Omental fat pad (tissue), 4 donors: ENCODE measurements around the gene BHLHA15. TPM values are rescaled to one million over a fixed set of nuclear protein-coding genes. Genes with fewer than 3 reads are reported as not detected.

Source experiments
- ATAC-seq: fragments of 150-250 bp; one replicate; pipeline ENCODE4 v1.9.1; 2016; ENCODE audit warnings: mild to moderate bottlenecking, moderate library complexity; ENCODE audit not compliant: low FRiP score
- DNase-seq: peaks from one replicate; pipeline ENCODE4 v3.0.0-alpha.2; 2019; ENCODE audit warnings: low spot score
- CTCF ChIP-seq, 3 donors: fragments of 450-650 bp; IDR thresholded peaks; one replicate each; pipeline ENCODE4 v1.5.1; 2016 to 2017; ENCODE audit warnings: antibody characterized with exemption in 3 of 3, mild to moderate bottlenecking in 3 of 3, moderate library complexity in 2 of 3
- total RNA-seq, 4 donors: library from RNA; depleted of rRNA; stranded (reverse); fragments of >200 nt; gene quantifications; one replicate each; pipeline ENCODE4 v1.1.0, GENCODE V29; 2016

BHLHA15 gene
- total RNA-seq, 4 donors from 2014 or later = 1.5 to 3.5 TPM; not detected in 2

GRCh38 chr7:98167653-98168052 is 43.6 kb upstream of the BHLHA15 start:
- no peak for TF ChIP-seq CTCF (IDR thresholded peaks at IDR 0.05)
- ATAC-seq = no peak
- DNase-seq = no peak

DNA sequence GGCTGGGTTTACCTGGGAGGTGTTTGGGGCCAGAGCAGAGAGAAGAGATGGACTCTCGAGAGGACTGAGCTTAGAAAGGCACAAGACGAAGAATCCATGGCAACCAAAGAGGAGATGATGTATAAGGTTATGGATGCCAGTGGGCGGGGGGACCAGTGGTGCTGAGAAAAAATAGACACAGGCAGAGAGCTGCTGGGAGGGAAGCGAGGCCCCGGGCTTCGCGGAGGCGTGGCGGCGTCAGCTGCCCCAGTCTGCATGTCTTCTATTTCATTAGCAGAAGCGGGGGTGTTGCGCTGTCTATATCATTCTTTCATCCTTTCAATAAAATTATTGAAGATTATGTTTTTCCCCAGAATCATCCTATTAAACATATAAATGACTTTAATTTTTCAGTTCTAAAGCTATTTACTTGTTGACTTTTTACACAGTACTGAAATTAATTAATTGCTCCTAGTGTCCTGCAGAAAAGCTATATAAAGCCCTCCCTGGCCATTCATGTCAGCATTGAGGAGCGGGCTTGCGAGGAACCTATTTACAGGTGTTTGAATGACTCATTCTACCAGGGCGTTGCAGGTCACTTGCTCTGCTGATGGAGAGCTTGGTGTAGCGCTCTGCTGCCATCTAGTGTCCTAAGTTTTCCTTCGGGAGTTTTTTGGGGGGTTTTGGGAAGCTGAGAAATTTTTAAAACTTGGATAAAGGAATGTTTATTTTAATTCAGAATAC is 42.9 kb upstream of the BHLHA15 start:
- ATAC-seq (peak; percentile 35), DNase-seq (no peak)
- no peak for TF ChIP-seq CTCF (IDR thresholded peaks at IDR 0.05)

GRCh38 chr7:98168904-98169621 is 42.2 kb upstream of the BHLHA15 start:
- ATAC-seq = no peak
- TF ChIP-seq CTCF (IDR thresholded peaks at IDR 0.05) = no peak
- no peak for DNase-seq

DNA sequence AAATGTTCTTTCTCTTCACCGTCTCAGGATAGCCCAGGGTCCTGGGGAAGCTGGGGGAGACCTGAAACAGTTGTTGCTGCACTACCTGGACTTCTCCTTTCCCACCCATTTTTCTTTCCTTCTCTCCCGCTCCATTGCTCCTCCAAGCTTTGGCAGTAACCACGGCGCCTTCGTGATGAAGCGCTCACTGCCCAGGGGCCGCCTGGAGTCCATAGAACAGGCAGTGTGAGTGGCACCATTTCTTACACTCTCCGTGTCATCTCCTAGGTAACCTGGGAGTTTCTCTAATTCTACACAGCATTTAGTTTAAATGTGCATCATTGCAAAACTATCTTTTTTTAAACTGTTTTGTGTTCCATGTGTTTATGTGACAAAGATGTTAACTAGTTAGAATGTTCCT is 40.3 kb upstream of the BHLHA15 start:
- ATAC-seq (no peak), DNase-seq (no peak)
- TF ChIP-seq CTCF (IDR thresholded peaks at IDR 0.05) = no peak

DNA sequence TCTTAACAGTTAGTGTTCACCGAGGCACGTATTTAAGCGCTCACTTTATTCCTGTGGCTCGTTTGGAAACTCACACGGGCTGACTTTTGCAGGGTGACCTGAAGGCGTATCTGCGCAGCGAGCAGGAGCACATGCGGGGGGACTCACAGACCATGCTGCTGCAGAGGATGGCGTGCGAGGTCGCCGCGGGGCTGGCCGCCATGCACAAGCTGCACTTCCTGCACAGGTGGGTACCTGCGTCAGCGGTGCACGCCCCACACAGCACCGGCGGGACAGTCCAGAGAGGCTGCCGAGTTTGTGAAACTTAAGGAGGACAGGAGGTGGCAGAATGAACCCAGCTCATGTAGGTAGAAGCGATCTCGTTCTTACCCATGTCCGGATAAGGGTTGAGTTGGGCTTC is 39.8 kb upstream of the BHLHA15 start:
- no peak for ATAC-seq
- DNase-seq = no peak
- TF ChIP-seq CTCF (IDR thresholded peaks at IDR 0.05) = no peak

DNA sequence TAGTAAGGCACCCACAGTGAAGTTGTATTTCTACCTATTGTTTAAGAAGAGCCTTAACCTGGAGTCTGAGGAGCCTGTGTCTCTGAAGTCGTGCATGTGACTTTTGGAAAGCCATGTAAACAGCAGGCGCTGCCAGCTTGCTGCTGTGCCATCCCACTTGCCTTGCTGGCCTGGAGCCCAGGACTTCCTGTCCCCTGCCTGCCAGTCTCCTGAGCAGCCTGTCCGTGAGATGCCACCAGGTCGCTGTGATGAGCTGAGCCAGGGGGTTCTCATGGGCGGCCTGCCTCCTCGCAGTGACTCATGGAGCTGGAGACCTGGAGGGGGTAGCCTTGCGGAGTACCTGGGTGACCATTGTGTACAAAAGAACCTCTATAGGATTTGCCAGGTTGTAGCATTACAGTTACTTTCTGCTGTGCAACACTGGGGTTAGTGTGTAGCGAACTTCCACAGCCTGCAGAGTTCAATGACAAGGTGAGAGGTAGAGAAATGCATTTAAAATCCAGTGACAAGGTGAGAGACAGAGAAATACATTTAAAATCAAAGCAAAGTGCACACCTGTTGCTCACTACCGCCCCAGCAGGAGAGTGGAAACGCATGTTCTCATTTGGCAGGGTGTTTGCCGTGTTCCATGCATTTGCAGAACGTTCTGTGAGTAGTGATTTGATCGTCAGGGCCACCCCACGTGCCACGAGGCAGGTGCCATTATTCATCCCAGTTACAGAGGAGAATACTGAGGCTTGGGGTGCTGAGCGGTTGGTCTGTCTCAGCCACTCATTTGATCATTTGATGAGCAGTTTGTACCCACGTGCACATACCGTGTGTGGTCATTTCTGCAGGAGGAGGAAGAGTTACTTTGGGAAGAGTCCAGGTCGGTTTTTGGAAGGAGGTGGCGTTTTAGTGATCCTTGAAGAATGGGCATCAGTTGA is 36.6 kb upstream of the BHLHA15 start:
- no peak for TF ChIP-seq CTCF (IDR thresholded peaks at IDR 0.05)
- ATAC-seq (no peak), DNase-seq (no peak)
